ENCODE measurements around the gene ARHGDIG. TPM values are rescaled to one million over a fixed set of nuclear protein-coding genes. Genes with fewer than 3 reads are reported as not detected.

Gene ARHGDIG
- total and polyA plus RNA-seq, 2 donors (not counting 3 experiments of a cell fraction or from before 2014, with no cell fraction given) = 0.93 to 2.2 TPM

GRCh38 chr16:265711-266110, 14.7 kb upstream of the ARHGDIG start:
- no peak for FAIRE-seq
- ChIA-PET POLR2A (no interaction called here), CTCF (no interaction called here)
- Histone ChIP-seq H3K4me1 (ENCODE audit: control insufficient read depth, extremely low read depth, insufficient read depth, low read length) (no peaks in the 10 kb centered on the region), H3K27me3 (ENCODE audit: control insufficient read depth in 2 of 2, insufficient read depth in 2 of 2, low read length in 2 of 2) (no peaks in the 10 kb centered on the region), H3K4me2 (ENCODE audit: insufficient read depth, low read length) (no peak overlapping the region), H3K4me3 (replicated peaks in 1 of 3; ENCODE audit: insufficient read depth in 1 of 3, low read depth in 1 of 3, low read length in 3 of 3) (no peak overlapping the region), H3K9me1 (replicated peaks; ENCODE audit: control insufficient read depth, extremely low read depth, insufficient read depth, low read length) (no peaks in the 10 kb centered on the region), H2AFZ (ENCODE audit: low read depth, low read length) (no peak overlapping the region), H3K79me2 (ENCODE audit: control insufficient read depth, insufficient read depth, low read length) (no peaks in the 10 kb centered on the region), H3K9me3 (replicated peaks; ENCODE audit: control insufficient read depth, insufficient read depth, low read length) (no peaks in the 10 kb centered on the region), H3K9ac (replicated peaks; ENCODE audit: extremely low read depth, insufficient read depth, low read length) (no peak overlapping the region), H3K36me3 (ENCODE audit: control insufficient read depth in 2 of 2, extremely low read depth in 1 of 2, insufficient read depth in 2 of 2, low read length in 2 of 2) (peaks cover 0 to 15% of the 10 kb centered on the region in 2 experiments), H4K20me1 (replicated peaks; ENCODE audit: control insufficient read depth, extremely low read depth, insufficient read depth, low read length) (no peaks in the 10 kb centered on the region), H3K27ac (ENCODE audit: insufficient read depth, low read depth, low read length) (no peak overlapping the region)
- DNase-seq (ENCODE audit: low read depth, low spot score) = no peak
- TF ChIP-seq FOS (IDR thresholded peaks at IDR 0.05; ENCODE audit: borderline replicate concordance, insufficient read depth, low read length) (no peak), POLR2AphosphoS5 (IDR thresholded peaks at IDR 0.05; ENCODE audit: insufficient read depth, low read depth, low read length) (no peak), MAX (IDR thresholded peaks at IDR 0.05; ENCODE audit: insufficient read depth, insufficient read length) (no peak), GATA2 (IDR thresholded peaks at IDR 0.05; ENCODE audit: insufficient read depth, insufficient read length, low read depth, low read length) (no peak), MYC (IDR thresholded peaks at IDR 0.05; ENCODE audit: low read depth, low read length) (no peak), EZH2 (IDR thresholded peaks at IDR 0.05; ENCODE audit: borderline replicate concordance, low read depth, low read length, severe bottlenecking) (no peak), CTCF (IDR thresholded peaks at IDR 0.05; ENCODE audit: extremely low read depth in 1 of 2, insufficient read depth in 1 of 2, low read depth in 1 of 2, low read length in 2 of 2) (no peak), POLR2A (IDR thresholded peaks at IDR 0.05; ENCODE audit: low read depth, low read length) (no peak), JUN (IDR thresholded peaks at IDR 0.05; ENCODE audit: borderline replicate concordance, insufficient read depth, insufficient read length, low read depth) (no peak)
- dilution Hi-C loops (cut with MboI; ENCODE audit: extremely low pct_ligation_motif_present, low sequenced_read_pairs) (no loop called here), intact Hi-C loops (cut with micrococcal nuclease) (no loop called here)
- TSS peak; percentile 53 for BruUV-seq (replicated peaks)

All from endothelial cell of umbilical vein (primary cell).